SK-N-SH treated with all-trans-retinoic acid at 6 μM for 48 hours (cell line): ENCODE data around the gene GRXCR1.

ENCODE experiments used
- ARNTL ChIP-seq: fragments of 450-650 bp; formaldehyde crosslinking; IDR thresholded peaks from 2 replicates; pipeline ENCODE4 v1.5.0; 2020; ENCODE audit warnings: low read depth, mild to moderate bottlenecking, moderate library complexity, borderline replicate concordance
- CSDC2 ChIP-seq: fragments of 250-450 bp; sonication (Bioruptor Pico); IDR thresholded peaks from 2 replicates; pipeline ENCODE4 v1.5.0; 2020; ENCODE audit warnings: mild to moderate bottlenecking, moderate library complexity
- ISL1 ChIP-seq: fragments of 250-450 bp; sonication (Bioruptor Pico); IDR thresholded peaks from 2 replicates; pipeline ENCODE4 v2.1.2; 2022; ENCODE audit warnings: mild to moderate bottlenecking, moderate library complexity
- OSR1 ChIP-seq: fragments of 250-450 bp; sonication (Bioruptor Pico); IDR thresholded peaks from 2 replicates; pipeline ENCODE4 v1.8.0; 2022; ENCODE audit warnings: moderate library complexity, mild to moderate bottlenecking, inconsistent platforms
- PATZ1 ChIP-seq: fragments of 250-450 bp; sonication (Bioruptor Pico); IDR thresholded peaks from 2 replicates; pipeline ENCODE4 v1.8.0; 2020; ENCODE audit warnings: mild to moderate bottlenecking, moderate library complexity, borderline replicate concordance
- ZNF565 ChIP-seq: fragments of 450-650 bp; formaldehyde crosslinking; conservative IDR thresholded peaks from 2 replicates; pipeline ENCODE4 v1.5.0; 2020; ENCODE audit warnings: low read depth, mild to moderate bottlenecking, moderate library complexity
- ZNF8 ChIP-seq: fragments of 450-650 bp; formaldehyde crosslinking; IDR thresholded peaks from 2 replicates; pipeline ENCODE4 v1.5.0; 2020; ENCODE audit warnings: mild to moderate bottlenecking, moderate library complexity

GRCh38 chr4:42923431-42923830, 30.9 kb downstream of the GRXCR1 start:
- TF ChIP-seq ARNTL (CRISPR knock-in tag): no peak
- TF ChIP-seq ZNF565: no peak
- no peak for TF ChIP-seq CSDC2 (CRISPR knock-in tag)
- no peak for TF ChIP-seq PATZ1 (CRISPR knock-in tag)
- TF ChIP-seq ZNF8 (CRISPR knock-in tag): no peak
- TF ChIP-seq OSR1: no peak
- no peak for TF ChIP-seq ISL1
